ENCODE data around the gene LEFTY2. TPM values are rescaled to one million over a fixed set of nuclear protein-coding genes. Genes with fewer than 3 reads are reported as not detected.

Gene LEFTY2, protein sequence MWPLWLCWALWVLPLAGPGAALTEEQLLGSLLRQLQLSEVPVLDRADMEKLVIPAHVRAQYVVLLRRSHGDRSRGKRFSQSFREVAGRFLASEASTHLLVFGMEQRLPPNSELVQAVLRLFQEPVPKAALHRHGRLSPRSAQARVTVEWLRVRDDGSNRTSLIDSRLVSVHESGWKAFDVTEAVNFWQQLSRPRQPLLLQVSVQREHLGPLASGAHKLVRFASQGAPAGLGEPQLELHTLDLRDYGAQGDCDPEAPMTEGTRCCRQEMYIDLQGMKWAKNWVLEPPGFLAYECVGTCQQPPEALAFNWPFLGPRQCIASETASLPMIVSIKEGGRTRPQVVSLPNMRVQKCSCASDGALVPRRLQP
- 0.08 TPM in 1 of 2 replicates, not detected in the other for total RNA-seq

GRCh38 chr1:225941187-225941941 is at the start of gene LEFTY2:
TSS of gene LEFTY2 (minus strand) at chr1:225941220. CDS start at chr1:225941140, 80 bp downstream.

DNA sequence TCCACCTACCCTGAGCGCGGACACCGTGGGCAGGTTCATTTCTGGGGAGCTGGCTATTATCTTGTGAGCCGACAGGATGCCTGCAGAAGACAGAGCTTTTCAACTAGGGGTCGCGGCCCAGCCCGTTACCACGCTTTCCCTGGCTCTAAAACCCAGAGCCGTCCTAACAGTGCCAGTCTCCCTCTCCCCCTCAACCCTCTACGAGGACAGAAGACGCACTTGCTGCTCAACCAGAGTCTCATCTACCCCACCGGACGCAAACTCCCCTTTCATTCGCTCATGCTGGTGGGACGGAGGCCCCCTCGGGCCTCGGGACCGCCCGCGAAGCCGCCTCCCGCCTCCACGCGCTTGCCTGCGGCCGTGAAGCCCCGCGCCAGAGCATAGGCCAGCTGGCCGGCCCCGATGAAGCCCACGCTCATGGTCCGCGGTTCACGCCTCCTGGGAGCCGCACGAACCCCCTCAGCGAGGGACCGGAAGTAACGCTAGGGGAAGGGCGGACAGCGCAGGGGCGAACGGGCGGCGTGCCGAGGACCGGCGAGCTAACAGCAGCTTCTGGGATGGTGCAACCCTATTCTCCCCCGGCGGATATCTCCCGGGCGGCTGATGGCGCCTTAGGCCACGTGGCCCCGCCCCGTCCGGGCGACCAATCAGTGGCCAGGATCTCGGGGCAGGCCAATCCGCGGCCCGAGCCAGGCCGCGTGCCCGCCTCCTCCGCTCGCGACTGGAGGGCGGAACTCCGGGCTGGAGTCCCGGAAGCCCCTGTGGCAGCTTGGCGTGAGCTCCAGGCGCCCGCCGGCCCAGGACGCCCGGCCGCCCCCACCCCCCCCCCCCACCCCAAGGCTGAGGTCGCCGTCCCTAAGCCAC is 17.1 kb downstream of the LEFTY2 start, which contains the start of gene PYCR2:
TSS of gene PYCR2 (minus strand) at position 559 of the 864 bp plus-strand sequence. CDS start at position 419, 140 bp downstream.

DNA sequence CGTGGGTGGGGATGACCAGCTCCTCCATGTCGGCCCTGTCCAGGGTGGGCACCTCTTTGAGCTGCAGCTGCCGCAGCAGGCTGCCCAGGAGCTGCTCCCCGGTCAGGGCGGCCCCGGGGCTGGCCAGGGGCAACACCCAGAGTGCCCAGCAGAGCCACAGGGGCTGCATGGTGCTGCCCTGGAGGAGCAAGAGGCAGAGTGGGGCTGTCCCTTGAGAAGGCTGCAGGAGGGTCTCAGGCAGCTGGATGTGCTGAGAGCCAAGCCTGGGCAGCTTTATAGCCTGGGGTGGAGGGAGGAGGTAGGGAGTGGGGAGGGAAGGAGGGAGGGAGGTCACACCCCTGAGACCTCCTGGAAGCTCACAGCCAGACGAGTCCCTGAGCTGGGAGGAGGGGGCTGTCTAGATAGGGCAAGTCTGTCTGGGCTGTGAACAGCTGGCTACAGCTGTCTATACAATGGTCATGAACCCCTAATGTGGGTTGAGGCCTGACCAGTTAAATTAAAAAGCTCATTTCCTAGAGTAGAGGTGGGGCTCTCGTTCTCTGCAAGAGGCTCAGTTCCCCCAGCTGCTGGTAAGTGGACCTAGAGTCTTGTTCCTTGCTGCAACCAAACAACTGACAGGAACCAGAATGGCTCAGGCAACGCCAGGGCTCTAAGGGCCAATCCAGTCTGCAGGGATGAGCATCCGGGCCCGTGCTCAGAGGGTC is 52.0 kb downstream of the LEFTY2 start, which contains the start of gene LEFTY1:
TSS of gene LEFTY1 (minus strand) at position 249 of the 704 bp plus-strand sequence. CDS start at position 169, 80 bp downstream.

Other genes starting within 250 kb of the LEFTY2 start
- 184 and 218 TPM in 2 replicates for gene SRP9, start 163.4 kb downstream of the LEFTY2 start, total RNA-seq
- 4.6 and 5.2 TPM in 2 replicates for gene EPHX1, start 131.1 kb downstream of the LEFTY2 start, total RNA-seq
- gene TMEM63A, start 58.8 kb downstream of the LEFTY2 start, total RNA-seq = 7.6 and 11.7 TPM in 2 replicates
- gene LEFTY1, start 52.1 kb downstream of the LEFTY2 start, total RNA-seq = not detected in 2 replicates
- 78.9 and 89.9 TPM in 2 replicates for gene PYCR2, start 17.0 kb downstream of the LEFTY2 start, total RNA-seq
- 12.2 and 13.0 TPM in 2 replicates for gene SDE2, start 58.1 kb upstream of the LEFTY2 start, total RNA-seq
- 319 and 359 TPM in 2 replicates for gene H3-3A, start 121.5 kb upstream of the LEFTY2 start, total RNA-seq
- 40.5 and 47.5 TPM in 2 replicates for gene ACBD3, start 245.5 kb upstream of the LEFTY2 start, total RNA-seq